ENCODE results near the gene HAUS6.

DNA sequence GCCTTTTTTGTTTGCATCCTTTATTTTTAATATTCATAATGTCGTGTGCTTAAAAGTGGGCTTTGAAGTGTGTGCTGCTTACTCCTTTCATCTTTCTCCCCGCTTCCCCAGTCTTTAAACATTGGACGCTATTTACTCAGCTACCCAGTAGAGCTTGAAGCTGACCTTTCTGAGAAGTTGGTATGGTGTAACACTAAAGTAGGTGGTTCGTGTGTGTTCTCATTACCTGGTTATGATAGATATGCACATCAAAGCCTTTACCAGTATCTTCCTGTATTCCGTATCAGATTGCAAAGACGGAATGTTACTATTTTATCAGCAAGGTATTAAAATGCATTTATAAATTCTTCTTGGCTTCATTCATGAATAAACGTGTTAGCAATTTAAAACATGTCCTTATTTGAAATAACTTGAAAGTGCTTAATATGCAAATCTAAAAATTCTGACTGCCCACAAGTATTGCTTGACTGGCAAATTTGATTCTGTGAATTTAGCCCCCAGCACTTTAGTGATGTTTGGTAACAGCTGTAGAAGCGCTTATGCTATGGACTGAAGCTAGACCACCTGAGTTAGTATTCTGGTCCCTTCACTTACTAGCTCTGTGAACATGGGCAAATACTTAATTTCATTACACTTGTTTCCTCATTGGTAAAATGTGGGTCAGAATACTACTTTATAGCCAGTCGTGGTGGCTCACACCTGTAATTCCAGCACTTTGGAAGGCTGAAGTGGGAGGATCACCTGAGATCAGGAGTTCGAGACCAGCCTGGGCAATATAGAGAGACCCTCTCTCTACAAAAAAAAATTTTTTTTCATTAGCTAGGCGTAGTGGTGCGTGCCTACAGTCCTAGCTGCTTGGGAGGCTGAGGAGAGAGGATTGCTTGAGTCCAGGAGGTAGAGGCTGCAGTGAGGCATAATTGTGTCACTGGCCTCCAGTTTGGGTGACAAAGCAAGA is 51.8 kb downstream of the HAUS6 start:
- TF ChIP-seq POLR2A (IDR thresholded peaks at IDR 0.05) (no peak), EP300 (IDR thresholded peaks at IDR 0.05) (no peak), POLR2AphosphoS5 (IDR thresholded peaks at IDR 0.05) (no peak)
- TF ChIP-seq, protein P1, sequence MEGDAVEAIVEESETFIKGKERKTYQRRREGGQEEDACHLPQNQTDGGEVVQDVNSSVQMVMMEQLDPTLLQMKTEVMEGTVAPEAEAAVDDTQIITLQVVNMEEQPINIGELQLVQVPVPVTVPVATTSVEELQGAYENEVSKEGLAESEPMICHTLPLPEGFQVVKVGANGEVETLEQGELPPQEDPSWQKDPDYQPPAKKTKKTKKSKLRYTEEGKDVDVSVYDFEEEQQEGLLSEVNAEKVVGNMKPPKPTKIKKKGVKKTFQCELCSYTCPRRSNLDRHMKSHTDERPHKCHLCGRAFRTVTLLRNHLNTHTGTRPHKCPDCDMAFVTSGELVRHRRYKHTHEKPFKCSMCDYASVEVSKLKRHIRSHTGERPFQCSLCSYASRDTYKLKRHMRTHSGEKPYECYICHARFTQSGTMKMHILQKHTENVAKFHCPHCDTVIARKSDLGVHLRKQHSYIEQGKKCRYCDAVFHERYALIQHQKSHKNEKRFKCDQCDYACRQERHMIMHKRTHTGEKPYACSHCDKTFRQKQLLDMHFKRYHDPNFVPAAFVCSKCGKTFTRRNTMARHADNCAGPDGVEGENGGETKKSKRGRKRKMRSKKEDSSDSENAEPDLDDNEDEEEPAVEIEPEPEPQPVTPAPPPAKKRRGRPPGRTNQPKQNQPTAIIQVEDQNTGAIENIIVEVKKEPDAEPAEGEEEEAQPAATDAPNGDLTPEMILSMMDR (IDR thresholded peaks at IDR 0.05): no peak
